ENCODE results near the gene PITPNM1. TPM values are rescaled to one million over a fixed set of nuclear protein-coding genes. Genes with fewer than 3 reads are reported as not detected.

PITPNM1 gene
- polyA plus RNA-seq, 1 donor from 2014 or later = 25.8 TPM

DNA sequence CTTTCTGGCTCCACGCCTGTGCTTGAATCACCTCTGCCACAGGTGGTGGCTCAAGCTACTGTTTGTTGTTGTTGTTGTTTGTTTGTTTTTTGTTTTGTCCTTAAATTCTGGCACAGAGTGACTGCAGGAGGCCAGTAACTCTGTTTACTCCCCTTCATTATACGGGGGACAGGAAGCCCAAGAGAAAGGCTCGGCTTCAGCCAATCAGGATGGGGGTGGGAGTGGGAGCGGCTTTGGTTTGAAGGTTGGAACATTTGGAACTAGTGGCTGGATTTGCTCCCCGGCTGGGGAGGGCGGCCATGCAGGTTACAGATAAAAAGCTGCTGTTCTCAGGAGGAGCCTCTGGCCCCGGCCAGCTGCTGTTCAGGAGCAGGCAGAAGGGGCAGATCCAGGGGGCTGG lies 37.8 kb upstream of the PITPNM1 start:
- no peaks in the 10 kb centered on the region for H3K27me3 ChIP-seq (ENCODE audit: insufficient read depth, low read depth, low read length)
- no peaks in the 10 kb centered on the region for H3K9me3 ChIP-seq (ENCODE audit: low read length)
- no peaks in the 10 kb centered on the region for H3K9me2 ChIP-seq (ENCODE audit: insufficient read depth, low read length)
- H3K79me2 ChIP-seq (replicated peaks; ENCODE audit: insufficient read depth, low read length) = no peaks in the 10 kb centered on the region
- no peak overlapping the region for H3K4me3 ChIP-seq (ENCODE audit: low read length)
- no peak overlapping the region for H3K9ac ChIP-seq (ENCODE audit: low read length)
- no peak overlapping the region for H2AFZ ChIP-seq (ENCODE audit: low read depth, low read length)
- H3F3A ChIP-seq (ENCODE audit: insufficient read depth, low read length, poor library complexity, severe bottlenecking) = no peaks in the 10 kb centered on the region
- H3K27ac ChIP-seq (ENCODE audit: low read length) = no peak overlapping the region
- H3K4me2 ChIP-seq (ENCODE audit: low read length) = no peak overlapping the region
- H3K36me3 ChIP-seq (ENCODE audit: insufficient read depth, low read length) = no peaks in the 10 kb centered on the region
- no peaks in the 10 kb centered on the region for H4K20me1 ChIP-seq (ENCODE audit: insufficient read depth)
- TF ChIP-seq POLR2AphosphoS5 (IDR thresholded peaks at IDR 0.05) (no peak), CTCF (IDR thresholded peaks at IDR 0.05; ENCODE audit: poor library complexity, severe bottlenecking) (no peak), EZH2 (IDR thresholded peaks at IDR 0.05; ENCODE audit: borderline replicate concordance, insufficient read depth, low read length, poor library complexity, severe bottlenecking) (no peak), RAD21 (conservative IDR thresholded peaks at IDR 0.05) (no peak), EP300 (conservative IDR thresholded peaks at IDR 0.05; ENCODE audit: poor library complexity, severe bottlenecking) (no peak), SMC3 (conservative IDR thresholded peaks at IDR 0.05; ENCODE audit: poor library complexity) (no peak), TAF1 (IDR thresholded peaks at IDR 0.05; ENCODE audit: low read depth) (no peak), MXI1 (conservative IDR thresholded peaks at IDR 0.05; ENCODE audit: poor library complexity, severe bottlenecking) (no peak)
- TF ChIP-seq, protein P1, sequence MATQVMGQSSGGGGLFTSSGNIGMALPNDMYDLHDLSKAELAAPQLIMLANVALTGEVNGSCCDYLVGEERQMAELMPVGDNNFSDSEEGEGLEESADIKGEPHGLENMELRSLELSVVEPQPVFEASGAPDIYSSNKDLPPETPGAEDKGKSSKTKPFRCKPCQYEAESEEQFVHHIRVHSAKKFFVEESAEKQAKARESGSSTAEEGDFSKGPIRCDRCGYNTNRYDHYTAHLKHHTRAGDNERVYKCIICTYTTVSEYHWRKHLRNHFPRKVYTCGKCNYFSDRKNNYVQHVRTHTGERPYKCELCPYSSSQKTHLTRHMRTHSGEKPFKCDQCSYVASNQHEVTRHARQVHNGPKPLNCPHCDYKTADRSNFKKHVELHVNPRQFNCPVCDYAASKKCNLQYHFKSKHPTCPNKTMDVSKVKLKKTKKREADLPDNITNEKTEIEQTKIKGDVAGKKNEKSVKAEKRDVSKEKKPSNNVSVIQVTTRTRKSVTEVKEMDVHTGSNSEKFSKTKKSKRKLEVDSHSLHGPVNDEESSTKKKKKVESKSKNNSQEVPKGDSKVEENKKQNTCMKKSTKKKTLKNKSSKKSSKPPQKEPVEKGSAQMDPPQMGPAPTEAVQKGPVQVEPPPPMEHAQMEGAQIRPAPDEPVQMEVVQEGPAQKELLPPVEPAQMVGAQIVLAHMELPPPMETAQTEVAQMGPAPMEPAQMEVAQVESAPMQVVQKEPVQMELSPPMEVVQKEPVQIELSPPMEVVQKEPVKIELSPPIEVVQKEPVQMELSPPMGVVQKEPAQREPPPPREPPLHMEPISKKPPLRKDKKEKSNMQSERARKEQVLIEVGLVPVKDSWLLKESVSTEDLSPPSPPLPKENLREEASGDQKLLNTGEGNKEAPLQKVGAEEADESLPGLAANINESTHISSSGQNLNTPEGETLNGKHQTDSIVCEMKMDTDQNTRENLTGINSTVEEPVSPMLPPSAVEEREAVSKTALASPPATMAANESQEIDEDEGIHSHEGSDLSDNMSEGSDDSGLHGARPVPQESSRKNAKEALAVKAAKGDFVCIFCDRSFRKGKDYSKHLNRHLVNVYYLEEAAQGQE (IDR thresholded peaks at IDR 0.05; ENCODE audit: borderline replicate concordance) = no peak

DNA sequence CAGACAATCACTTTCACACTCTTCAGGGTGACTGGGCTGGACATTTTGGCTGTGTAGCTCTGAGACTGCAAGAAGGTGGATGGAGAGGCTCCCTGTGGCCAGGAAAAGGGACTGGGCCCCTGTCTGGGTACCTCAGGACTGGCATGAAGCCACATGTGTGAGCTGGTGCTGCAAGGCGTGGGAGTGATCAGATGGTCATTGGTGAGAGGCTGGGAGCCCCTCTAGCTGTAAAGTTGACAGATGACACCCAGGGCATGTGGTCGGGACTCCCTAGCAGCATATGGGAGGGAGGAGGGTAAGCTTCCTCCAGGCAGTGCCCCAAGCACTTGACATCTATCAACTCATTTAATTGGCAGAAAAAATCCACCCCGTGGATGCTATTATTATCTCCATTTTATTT lies 37.0 kb upstream of the PITPNM1 start:
- no peak overlapping the region for H3K4me2 ChIP-seq (ENCODE audit: low read length)
- no peaks in the 10 kb centered on the region for H4K20me1 ChIP-seq (ENCODE audit: insufficient read depth)
- no peaks in the 10 kb centered on the region for H3K79me2 ChIP-seq (replicated peaks; ENCODE audit: insufficient read depth, low read length)
- no peaks in the 10 kb centered on the region for H3K9me2 ChIP-seq (ENCODE audit: insufficient read depth, low read length)
- no peak overlapping the region for H3K27ac ChIP-seq (ENCODE audit: low read length)
- TF ChIP-seq, protein P1 (IDR thresholded peaks at IDR 0.05; ENCODE audit: borderline replicate concordance) = no peak
- TF ChIP-seq CTCF (IDR thresholded peaks at IDR 0.05; ENCODE audit: poor library complexity, severe bottlenecking) = no peak
- TF ChIP-seq EP300 (conservative IDR thresholded peaks at IDR 0.05; ENCODE audit: poor library complexity, severe bottlenecking) = no peak
- TF ChIP-seq TAF1 (IDR thresholded peaks at IDR 0.05; ENCODE audit: low read depth) = no peak
- TF ChIP-seq POLR2AphosphoS5 (IDR thresholded peaks at IDR 0.05) = no peak
- no peak for TF ChIP-seq EZH2 (IDR thresholded peaks at IDR 0.05; ENCODE audit: borderline replicate concordance, insufficient read depth, low read length, poor library complexity, severe bottlenecking)
- TF ChIP-seq MXI1 (conservative IDR thresholded peaks at IDR 0.05; ENCODE audit: poor library complexity, severe bottlenecking) = no peak
- TF ChIP-seq SMC3 (conservative IDR thresholded peaks at IDR 0.05; ENCODE audit: poor library complexity) = no peak
- no peak for TF ChIP-seq RAD21 (conservative IDR thresholded peaks at IDR 0.05)
- H3K36me3 ChIP-seq (ENCODE audit: insufficient read depth, low read length) = no peaks in the 10 kb centered on the region
- no peak overlapping the region for H3K9ac ChIP-seq (ENCODE audit: low read length)
- H3K9me3 ChIP-seq (ENCODE audit: low read length) = no peaks in the 10 kb centered on the region
- H3K4me3 ChIP-seq (ENCODE audit: low read length) = no peak overlapping the region
- no peaks in the 10 kb centered on the region for H3F3A ChIP-seq (ENCODE audit: insufficient read depth, low read length, poor library complexity, severe bottlenecking)
- H3K27me3 ChIP-seq (ENCODE audit: insufficient read depth, low read depth, low read length) = no peaks in the 10 kb centered on the region
- H2AFZ ChIP-seq (ENCODE audit: low read depth, low read length) = no peak overlapping the region
